Esophagus squamous epithelium (tissue), 4 donors: Measurements from ENCODE around the gene INSL3.

Experiments
- POLR2A ChIP-seq, 4 donors: fragments of 450-650 bp; IDR thresholded peaks; one replicate each; pipeline ENCODE4 v1.6.1; 2017; ENCODE audit warnings: antibody characterized with exemption in 4 of 4, mild to moderate bottlenecking in 4 of 4, moderate library complexity in 3 of 4
- TF ChIP-seq, protein P1 (sequence below), 6 experiments: fragments of 450-650 bp in 4 of 6; fragments of 200-600 bp in 2 of 6; sonication (generic) in 2 of 6; IDR thresholded peaks; one replicate each; pipeline ENCODE4 v1.5.1; 2016 to 2019; ENCODE audit warnings: antibody characterized with exemption in 6 of 6, mild to moderate bottlenecking in 4 of 6, moderate library complexity in 4 of 6

DNA sequence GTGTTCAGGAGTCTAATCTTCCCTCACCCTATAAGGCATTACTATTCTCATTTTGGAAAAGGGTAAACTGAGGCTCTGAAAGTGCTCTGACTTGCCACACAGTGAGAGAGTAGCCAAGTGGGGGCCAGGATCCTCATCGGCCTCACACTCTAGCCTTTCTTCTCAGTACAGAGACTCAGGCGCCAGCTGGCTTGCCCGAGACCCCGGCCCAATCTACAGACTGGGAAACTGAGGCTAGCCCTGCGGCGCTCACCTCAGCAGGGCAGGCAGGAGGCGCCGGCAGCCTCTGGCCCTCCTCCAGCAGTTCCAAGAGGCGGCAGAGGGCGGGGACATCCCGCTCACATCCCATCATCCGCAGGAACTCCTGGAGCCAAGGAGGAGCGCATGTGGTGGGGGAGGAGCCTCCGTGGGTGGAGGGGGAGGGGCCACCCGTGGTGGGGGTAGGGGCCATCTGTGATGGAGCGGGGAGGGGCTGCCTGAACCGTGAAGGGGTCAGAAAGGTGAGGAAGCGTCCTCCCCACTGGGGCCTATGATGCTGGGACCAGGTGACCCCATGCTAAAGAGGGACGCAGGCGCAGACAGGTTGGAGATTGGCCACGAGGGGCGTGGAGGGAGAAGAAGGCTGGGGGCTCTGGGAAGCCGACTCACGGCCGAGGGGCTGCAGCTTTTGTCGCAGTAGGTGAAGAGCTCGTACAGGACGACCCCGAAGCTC is 8.7 kb upstream of the INSL3 start:
- TF ChIP-seq, protein P1, sequence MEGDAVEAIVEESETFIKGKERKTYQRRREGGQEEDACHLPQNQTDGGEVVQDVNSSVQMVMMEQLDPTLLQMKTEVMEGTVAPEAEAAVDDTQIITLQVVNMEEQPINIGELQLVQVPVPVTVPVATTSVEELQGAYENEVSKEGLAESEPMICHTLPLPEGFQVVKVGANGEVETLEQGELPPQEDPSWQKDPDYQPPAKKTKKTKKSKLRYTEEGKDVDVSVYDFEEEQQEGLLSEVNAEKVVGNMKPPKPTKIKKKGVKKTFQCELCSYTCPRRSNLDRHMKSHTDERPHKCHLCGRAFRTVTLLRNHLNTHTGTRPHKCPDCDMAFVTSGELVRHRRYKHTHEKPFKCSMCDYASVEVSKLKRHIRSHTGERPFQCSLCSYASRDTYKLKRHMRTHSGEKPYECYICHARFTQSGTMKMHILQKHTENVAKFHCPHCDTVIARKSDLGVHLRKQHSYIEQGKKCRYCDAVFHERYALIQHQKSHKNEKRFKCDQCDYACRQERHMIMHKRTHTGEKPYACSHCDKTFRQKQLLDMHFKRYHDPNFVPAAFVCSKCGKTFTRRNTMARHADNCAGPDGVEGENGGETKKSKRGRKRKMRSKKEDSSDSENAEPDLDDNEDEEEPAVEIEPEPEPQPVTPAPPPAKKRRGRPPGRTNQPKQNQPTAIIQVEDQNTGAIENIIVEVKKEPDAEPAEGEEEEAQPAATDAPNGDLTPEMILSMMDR (IDR thresholded peaks at IDR 0.05) = no peak
- no peak for TF ChIP-seq POLR2A (IDR thresholded peaks at IDR 0.05)
